Right lobe of liver (tissue), 4 donors: ENCODE results near the gene CCNK.

Source experiments
- CTCF ChIP-seq, 4 donors: fragments of 200-600 bp in 3 of 4; fragments of 450-650 bp in 1 of 4; IDR thresholded peaks; one replicate each; pipeline versions ENCODE4 v1.5.1 to v1.8.0; 2016 to 2022; ENCODE audit warnings: antibody characterized with exemption in 4 of 4, mild to moderate bottlenecking in 2 of 4
- POLR2A ChIP-seq: fragments of 450-650 bp; IDR thresholded peaks from one replicate; pipeline ENCODE4 v1.6.1; 2017; ENCODE audit warnings: antibody characterized with exemption, mild to moderate bottlenecking
- donor health status: DM: no; HTN: no; CAD: no.
- donor health status: DM: no; HTN: no; CAD: no.
- donor health status: DM: no; HTN: yes; CAD: no.

GRCh38 chr14:99473458-99473857 lies 7.8 kb upstream of the CCNK start:
- TF ChIP-seq CTCF (IDR thresholded peaks at IDR 0.05) (no peak), POLR2A (no peak)
